ENCODE measurements around the gene CD34.

Gene CD34

DNA sequence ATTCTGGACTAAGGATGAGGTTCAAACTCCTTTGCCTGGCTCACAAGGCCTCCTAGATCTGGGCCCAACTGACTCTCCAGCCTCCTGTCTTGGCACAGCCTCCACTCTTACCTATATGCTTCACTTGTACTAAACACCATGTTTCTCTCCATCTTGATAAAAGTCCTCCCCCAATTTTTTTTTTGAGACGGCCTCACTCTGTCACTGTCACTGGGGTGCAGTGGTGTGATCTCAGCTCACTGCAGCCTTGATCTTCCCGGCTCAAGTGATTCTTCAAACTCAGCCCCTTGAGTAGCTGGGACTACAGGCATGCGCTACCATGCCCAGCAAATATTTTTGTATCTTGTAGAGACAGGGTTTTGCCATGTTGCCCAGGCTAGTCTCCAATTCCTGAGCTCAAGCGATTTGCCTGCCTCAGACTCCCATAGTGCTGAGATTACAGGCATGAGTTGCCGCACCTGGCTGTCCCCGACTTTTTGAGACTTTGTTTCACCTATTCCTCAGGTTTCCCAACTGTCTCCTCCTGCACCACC, 39.7 kb downstream of the CD34 start:
- DNase-seq, result no peak

DNA sequence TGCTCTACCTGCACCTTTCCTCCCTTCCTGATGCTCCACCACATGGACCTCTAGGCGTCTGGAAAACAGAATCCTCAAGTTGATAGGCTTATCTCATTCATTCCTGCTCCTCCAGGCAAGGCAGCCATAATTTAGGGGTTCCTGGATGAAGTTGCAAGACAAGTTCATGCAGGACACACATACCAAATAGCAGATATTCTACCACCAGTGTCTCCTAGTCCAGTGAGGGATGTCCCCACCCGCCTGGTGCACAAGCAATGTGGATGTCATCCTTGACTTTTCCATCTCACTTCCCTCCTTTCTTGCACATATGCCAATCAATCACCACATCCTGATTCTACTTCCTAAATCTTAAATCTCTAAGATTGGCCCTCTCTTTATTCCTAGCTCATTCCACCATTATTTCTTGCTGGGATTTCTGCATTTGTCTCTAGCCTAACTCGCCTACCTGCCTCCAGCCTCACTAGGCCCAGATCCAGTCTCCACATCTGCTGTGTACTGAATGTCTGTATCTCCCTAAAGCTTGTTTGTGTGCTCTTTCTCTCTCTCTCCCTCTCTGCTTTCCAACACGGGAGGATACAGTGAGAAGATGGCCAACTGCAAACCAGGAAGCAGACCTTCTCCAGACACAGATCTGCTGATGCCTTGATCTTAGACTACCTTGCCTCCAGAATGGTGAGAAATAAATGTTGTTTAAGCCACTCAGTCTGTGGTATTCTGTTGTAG, 40.5 kb downstream of the CD34 start:
- DNase-seq, result no peak

DNA sequence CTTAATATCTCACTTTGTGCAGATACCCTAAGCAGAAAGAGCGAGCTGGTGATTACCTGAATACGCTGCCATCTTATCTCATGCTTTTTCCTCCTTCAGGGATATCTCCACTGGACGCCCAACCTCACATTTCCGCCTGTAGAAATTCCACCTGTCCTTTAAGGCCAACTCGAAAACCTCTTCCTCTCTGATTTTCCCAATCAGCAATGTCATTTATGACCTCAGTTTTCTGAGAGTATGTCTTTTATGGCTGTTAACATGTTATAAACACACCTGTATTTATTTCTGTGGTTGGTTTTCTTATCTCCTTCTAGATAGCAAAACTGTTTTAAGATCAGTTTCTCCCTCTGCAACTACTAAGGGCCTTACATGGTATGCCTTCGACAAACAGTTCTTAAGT, 41.1 kb downstream of the CD34 start:
- peak; percentile 19 for DNase-seq

DNA sequence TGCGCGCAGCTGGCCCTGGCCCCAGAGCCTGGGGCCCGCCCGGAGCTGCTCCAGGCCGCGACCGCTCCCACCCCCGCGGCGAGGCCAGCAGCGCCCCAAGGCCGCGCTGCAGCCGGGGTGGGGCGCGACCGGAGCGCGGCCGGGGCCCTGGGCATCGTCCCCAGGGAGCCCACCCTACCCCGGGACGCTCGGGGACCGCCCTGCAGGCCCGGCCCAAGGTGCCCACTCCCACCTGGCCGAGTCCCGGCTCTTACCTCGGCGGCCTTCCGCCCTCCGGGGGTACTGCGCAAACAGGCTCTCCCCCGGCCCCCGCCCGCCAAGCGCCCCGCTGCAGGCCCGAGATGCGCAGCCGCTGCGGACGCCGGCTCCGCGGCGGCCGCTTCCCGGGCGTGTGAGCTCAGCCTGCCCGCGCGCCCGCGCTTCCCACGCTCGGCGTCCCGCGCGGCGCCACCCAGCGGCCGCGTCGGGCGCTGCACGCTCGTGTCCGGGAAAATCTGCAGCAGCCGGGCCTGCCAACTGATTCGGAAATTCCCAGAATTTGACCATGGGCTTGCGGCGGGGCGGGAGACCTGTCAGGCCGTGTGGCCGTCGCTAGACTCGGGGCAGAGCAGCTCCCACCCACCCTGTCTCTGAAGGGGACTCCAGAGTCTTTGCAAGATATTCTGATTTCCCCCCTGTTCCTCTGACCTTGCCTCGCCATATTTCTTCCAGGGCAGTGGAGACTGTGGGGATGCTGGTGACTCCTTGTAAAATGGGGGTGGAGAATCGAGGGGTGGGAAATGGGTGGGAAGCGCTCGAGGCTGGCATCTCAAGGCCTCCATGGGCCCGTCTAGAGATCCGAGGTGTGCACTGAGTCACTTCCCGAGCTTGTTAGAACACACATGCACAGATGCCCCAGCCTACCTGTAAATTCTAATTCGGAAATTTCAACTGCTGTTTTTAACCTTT, 41.9 kb downstream of the CD34 start:
- DNase-seq, result peak; percentile 90

DNA sequence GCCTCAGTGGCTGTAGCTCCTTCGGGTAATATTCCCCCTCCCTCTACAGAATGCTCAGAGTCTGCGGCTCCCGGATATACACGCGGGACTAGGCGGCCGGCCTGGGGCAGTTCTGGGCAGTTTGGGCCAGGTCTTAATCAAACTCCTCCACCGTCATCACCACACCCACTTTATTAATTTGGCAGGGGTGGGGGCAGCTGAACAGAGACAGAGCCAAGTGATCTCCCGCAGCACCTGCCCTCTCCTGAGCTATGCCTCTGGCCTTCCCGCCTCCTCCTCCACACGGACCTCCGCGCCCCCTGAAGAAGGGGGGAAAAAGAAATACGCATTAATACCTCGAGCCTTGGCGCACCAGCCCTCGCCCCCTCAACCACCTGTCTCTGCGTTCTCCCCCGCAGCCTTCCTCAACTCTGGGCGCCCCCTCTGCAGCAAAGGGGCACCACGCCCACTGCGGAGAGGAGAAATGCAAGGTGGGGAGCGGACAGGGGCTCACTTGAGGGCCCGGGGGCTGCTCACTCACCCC, 42.6 kb downstream of the CD34 start:
- DNase-seq, result peak; percentile 91

DNA sequence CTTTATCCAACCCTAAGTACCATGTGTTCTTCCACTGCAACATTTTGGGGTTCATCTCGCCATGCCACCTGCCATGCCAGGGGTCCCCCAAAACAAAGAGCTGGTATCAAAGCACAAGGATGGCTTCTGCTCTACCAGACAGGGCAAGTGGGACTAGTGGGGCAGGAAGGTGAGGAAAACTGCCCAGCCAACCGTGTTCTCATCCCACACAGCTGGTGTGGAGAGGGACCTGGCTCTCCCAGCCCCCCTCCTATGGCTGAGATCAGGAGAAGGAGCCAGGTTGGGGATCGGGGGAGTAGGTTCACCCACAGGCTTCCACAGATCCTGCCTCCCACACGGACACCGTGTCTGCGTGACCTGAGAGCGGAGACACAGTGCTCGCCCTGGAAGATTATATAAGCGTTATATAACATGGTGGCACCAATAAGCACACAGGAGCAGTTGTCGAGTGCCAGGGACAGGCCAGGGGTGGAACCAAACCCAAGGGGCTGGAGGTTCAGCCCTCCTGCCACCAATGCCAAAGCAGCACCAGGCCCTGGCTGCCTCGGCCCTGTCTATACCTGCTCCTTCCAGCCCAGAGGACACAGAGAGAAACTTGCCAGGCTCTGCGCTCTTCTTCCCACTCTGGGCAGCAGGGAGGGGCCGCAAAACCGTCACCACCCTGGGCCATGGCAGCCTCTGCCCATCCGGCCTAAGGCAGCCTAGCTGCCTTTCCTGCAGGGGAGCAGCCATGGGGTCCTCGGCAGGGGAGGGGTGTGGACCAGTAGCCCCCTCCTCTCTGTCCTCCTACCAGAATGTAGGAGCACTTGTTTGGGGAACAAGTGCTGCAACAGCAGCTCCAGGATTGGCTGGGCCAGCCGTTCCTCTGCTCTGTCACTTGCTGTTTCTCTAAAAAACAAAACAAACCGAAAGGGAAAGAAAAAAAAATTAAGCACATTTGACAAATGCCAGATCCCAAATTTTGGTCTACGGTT, 43.5 kb downstream of the CD34 start:
- peak; percentile 73 for DNase-seq

DNA sequence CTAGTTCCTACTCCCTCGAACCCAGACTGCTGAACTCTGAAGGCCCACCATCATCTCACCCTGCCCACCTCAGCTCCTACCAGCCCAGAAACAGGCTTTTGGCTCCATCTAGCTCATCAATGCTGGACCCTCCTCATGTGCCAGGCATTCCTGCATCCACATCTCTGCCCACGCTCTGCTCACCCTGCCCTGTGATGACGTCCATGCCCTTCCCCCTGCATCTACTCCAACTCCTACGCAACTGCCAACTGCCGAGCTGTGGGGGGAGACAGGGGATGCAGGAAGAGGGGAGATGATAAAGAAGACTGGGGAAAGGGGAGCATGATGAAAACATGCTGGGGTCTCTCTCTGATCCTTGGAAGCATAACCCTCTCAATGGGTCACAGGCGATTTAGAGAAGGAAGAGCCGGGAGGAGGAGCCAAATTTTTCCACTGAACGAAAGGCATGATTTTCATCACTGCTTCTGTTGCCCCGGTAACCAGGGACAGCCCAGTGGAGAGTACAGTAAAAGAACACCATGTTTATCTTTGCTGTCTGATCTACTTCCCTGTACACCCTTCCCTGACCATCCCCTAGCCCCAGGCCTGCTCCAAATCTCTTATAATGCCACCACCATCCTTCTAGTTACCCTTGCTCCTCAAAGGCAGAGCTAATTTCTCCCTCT, 44.3 kb downstream of the CD34 start:
- peak; percentile 21 for DNase-seq

DNA sequence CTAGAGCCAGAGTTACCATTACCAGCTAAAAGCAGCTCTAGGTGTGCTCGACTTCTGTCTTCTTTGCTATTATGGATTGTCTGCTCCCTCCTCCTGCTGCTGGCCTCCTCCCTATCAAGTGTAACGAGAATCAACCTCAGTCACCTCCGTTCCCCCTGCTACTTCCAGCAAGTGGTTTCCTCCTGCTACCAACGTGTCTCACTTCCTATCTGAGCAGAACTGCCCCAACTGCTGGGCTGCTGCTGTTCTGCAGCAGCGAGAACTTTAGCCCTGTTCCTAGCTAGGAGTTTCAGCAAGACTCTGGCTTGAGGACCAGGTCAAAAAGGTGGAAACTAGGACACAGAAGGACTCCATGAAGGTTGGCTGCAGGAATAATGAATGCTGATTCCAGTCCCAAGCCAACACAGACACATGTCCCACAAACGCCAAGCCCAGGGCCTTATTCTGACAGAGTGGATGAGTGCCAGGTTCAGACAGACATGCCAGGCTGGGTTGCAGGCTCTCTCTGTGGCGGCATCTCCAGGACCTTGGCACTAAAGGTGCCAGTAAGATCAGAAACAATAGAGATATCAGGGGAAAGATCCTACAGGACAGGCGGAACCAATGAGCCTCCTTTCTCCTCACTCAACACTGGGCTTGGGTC, 46.9 kb downstream of the CD34 start:
- DNase-seq, result no peak

DNA sequence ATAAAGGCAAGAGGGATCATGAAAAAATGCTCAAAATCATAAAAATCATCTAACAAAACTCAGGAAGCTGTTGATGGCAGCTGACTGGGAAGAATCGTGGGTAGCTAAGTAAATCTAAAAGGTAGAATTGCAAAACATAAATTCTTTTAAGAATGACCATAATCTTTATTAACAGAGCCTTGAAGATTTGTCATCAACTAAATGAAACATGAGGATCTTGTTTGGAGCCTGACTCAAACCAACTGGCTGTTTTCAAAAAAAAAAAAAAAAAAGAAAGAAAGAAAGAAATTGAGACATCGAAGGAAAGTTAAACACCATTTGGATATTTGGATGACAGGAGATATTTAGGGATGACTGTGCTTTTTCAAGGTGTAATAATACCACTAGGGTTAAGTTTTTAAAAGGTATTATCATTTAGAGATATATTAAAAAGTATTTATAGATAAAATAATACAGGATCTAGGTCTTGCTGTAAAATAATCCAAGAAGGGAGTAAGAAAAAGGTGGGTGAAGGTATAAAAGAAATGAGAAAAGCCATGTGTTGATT, 48.6 kb downstream of the CD34 start:
- DNase-seq, result no peak

DNA sequence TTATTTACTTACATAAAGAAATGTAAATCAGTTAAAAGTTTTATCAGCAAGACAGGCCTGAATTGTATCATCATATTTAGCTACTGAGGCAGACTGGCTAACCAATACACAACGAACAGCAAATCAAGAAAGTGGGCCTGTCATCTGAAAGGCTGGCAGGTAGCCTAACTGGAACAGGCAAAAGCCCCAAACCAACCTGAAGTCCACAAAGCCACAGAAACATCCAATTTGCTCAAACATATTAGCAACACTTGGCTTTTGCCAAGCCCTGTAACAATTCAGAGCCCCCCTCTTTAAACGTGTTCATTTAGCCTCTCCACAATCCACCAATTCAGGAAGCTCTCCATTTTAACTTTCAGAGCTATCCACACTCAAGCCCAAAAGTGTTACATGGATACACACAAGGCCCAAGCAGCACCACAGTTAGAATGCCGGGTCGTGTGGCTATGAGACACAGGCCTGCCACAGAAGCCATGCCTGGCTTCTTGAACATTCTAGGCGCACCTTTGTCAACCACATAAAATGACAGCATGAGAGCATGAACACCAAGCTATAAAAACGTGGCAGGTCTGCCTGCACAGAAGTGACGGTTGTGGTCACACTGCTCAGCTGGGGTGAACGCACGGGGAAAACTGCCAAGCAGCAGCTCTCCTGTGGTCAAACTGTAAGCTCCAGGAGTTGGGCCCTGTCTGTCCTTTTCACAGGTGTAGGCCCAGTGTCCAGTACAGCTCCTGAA, 49.3 kb downstream of the CD34 start:
- DNase-seq, result no peak

DNA sequence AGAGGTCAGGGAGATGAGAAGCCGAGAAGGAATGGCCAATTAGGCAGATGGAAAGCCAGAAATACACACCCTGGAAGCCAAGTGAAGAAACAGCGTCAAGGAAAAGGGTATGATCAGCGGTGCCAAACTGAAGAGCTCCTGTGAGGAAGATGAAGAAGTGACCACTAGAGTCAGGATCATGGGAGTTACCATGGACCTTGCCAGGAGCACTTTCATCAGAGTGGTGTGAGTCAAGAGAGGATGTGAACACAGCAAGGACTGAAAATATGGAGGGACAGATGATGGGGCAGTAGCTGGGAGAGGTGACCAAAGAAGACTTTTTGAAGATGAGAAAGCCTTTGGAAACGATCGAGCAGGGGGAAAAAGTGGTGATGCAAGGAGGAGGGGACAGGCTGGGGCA, 50.4 kb downstream of the CD34 start:
- DNase-seq, result no peak

DNA sequence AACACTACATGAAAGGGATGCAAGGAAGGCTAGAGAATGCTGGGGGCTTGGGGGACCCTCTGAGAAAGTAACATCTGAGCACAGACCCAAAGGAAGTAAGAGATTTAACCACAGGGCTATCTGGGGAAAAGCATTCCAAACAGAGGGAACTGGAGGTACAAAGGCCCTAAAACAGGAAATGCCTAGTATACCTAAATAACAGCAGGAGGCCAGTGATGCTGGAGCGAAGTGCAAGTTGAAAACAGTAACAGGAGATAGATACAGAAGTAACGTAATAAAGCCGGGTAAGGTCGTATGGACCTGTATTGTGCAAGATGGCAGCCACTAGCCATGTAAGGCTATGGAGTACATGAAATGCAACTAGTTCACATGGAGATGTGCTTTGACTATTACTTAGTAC, 52.1 kb downstream of the CD34 start:
- no peak for DNase-seq

DNA sequence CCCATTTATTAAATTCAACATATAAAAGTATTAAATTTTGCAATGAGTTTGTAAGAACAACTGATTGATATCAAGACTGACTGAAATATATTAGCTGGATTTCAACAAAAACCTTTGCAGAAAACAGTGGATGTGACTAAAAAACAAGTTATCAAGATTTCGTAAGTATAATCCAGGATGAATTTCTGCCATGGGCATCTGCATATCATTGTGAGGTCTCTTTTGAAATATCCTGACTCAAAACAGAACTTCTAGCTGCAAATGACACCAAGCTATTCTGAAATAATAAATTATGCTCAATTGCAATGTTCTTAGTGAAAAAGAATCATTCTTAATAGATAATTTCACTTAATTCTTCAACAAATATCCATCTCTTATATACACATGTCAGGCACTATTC, 52.6 kb downstream of the CD34 start:
- DNase-seq, result no peak

DNA sequence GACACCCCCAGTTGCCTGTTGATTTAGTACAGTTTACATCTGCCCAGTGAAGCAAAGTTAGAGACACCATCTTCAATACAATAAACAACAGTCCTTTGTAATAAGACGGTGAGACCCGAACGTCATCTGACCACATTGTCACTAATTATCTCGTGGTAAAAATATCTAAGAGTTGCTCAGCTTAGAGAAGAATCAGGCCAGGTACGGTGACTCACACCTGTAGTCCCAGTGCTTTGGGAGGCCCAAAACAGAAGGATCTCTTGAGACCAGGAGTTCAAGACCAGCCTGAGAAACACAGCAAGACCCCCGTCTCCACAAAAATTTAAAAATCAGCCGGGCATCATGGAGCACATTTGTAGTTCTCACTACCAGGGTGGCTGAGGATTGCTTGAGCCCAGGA, 53.5 kb downstream of the CD34 start:
- no peak for DNase-seq

DNA sequence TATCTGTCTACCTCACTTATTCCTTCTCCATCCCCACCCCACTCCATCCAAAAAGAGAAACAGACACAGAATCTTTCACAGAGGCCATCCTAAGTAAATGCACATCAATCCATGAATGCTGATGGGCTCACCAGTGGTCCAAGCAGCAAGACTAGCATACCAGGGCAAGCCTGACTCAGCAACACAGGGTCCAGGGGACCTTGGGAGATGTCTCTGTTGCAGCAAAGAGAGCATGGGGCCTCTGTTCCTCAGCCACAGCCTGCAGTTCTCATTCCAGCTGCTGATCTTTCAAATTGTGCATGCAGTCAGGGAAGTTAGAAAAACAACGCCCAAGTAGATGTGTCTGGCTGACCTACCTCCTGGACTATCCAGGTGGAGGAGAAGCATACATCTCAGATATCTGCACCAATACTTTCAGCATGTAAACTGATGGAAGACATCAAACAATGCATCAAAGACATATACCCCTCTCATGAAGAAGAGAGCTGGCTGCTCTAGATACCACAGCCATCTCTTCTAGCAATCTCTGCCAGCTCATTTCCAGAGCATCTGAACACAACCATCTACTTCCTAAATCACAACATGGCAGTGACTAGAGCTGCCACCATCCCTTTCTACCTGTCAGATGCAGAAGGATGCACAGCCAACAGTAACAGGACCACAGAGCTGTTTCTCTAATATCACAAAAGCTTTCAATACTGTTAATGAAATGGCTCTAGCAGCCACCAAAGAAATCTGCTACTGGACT, 54.5 kb downstream of the CD34 start:
- no peak for DNase-seq

DNA sequence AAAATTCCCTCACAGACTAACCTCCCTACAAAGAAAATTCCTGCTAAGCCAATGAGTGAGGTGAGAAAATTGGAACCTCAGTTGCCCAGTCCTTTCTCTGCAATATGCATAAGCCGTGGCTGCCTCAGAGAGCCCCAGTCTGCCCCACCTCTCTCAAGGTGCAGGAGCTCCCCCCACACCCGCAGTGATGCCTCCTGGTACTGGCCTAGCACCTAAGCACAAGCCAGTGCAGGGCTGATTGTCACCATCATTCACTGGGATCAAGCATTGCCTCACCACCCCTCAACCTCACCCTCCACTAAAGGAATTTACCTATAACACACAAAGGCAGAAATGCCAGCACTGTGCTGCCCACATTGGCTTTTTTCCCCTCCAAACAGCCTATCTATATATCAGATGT, 56.9 kb downstream of the CD34 start:
- DNase-seq, result no peak

DNA sequence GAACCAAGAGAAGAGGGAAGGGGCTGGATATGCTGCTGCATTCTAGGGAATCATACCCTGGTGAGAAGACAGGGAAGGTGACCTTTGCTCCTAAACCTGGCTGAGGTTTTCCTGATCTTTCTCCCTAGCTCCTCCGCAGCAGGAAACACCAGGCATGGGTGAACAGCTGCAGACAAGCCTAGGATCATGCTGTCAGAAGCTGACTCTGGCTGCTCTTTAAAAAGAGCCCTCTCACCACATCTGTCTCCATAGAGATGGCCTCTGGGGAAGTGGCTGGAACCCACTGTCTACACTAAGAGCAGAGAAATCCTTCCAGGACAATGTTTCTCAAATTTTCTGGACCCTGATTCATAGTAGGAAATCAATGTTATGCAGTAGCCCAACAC, 57.6 kb downstream of the CD34 start:
- no peak for DNase-seq

DNA sequence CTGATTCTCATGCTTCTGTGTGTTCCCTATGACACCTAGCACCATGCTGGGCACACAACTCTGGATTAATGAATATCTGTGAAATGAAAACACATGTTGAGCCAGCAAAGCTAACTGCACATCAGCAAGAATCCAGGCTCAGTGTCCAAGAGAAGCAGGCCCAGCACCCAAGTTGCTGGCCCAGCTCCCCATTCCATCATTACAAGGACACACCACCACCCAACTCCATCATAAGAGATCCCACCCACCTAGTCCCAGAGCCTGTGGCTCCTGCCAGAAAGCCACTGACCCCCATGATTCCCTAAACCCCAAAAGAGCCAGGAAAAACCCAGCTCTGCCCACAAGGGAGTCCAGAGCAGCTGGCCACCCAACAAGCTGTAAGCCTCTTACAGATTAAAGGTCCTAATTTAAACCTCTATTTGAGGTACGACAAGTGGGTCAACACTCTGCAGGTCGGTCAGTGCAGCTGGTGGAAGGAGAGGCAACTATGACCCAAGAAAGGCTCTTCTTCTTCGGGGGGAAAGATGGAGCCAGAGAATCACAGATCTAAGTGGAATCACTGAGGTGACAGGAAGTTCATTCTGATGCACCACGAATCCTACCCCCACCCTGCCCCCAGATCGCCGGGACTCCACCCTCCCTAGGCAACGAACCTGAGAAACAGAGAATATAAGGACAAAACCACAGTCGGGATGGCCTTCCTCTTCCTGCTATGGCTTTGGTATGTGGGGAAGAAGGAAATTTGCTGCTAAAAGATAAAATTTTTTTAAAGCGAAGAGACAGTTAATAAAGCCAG, 58.2 kb downstream of the CD34 start:
- DNase-seq, result no peak

DNA sequence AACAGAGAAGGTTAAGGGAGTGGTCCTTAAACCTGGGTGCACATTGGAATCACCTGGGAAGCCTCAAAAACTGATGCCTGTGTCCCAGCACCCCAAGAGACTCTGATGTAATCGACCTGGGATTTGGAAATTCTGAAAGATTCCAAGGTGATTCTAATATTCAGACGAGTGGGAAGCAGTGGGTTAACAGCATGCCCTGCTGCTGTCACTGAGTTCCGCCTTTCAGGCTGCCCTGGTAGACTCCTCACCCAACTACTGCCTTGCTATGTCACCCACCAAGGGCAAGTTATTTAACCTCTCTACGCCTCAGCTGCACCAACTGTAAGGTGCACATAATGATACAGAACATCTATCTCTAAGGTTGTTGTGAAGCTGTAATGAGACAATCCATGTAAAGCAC, 59.2 kb downstream of the CD34 start:
- no peak for DNase-seq

All from OCI-M1 (cell line).